PC-9 (cell line): Measurements from ENCODE around the gene CAT. TPM values are rescaled to one million over a fixed set of nuclear protein-coding genes. Genes with fewer than 3 reads are reported as not detected.

Source experiments
- BruUV-seq: library from RNA; stranded (reverse); fragments of 400-500 nt; replicated peaks from 2 replicates; lab custom pipeline; 2021; lab: Mats Ljungman, UMichigan
- CTCF ChIA-PET: fragments of 300-600 bp; sonication (Branson Sonifier 250); formaldehyde crosslinking; loops from one replicate; lab custom pipeline; 2022; ENCODE audit warnings: antibody characterized with exemption; lab: Charles Lee
- POLR2A ChIA-PET: fragments of 300-600 bp; sonication (Branson Sonifier 250); formaldehyde crosslinking; loops from one replicate; lab custom pipeline; 2022; ENCODE audit warnings: antibody characterized with exemption; ENCODE audit not compliant: unreplicated experiment; lab: Charles Lee
- DNase-seq, 2 experiments: peaks; one replicate each; pipeline versions ENCODE4 v3.0.0 to v3.0.0-alpha.2; 2015 to 2022; ENCODE audit warnings: mixed read lengths in 1 of 2
- H2AFZ ChIP-seq: fragments of 200-600 bp; sonication (generic); 2 replicates; pipeline ENCODE4 v1.8.1; 2017; ENCODE audit warnings: antibody characterized with exemption
- H3F3A ChIP-seq: fragments of 200-600 bp; sonication (generic); 2 replicates; pipeline ENCODE4 v1.8.1; 2017; ENCODE audit warnings: antibody characterized with exemption, mild to moderate bottlenecking, low read depth; ENCODE audit not compliant: insufficient read depth
- H3K27ac ChIP-seq: fragments of 200-600 bp; sonication (generic); 2 replicates; pipeline ENCODE4 v1.6.1; 2016; ENCODE audit warnings: mixed run types
- H3K27me3 ChIP-seq: fragments of 200-600 bp; sonication (generic); 2 replicates; pipeline ENCODE4 v1.6.1; 2016; ENCODE audit warnings: low read depth, mixed run types; ENCODE audit not compliant: insufficient read depth
- H3K36me3 ChIP-seq: fragments of 200-600 bp; sonication (generic); 2 replicates; pipeline ENCODE4 v1.6.1; 2016; ENCODE audit warnings: low read depth, mixed run types
- H3K4me1 ChIP-seq: fragments of 200-600 bp; sonication (generic); replicated peaks from 2 replicates; pipeline ENCODE4 v1.6.1; 2016; ENCODE audit warnings: mixed run types; ENCODE audit not compliant: insufficient read depth
- H3K4me2 ChIP-seq: fragments of 200-600 bp; sonication (generic); 2 replicates; pipeline ENCODE4 v1.6.1; 2017; ENCODE audit warnings: mixed run types
- H3K4me3 ChIP-seq: fragments of 200-600 bp; sonication (generic); 2 replicates; pipeline ENCODE4 v1.6.1; 2016; ENCODE audit warnings: mixed run types
- H3K79me2 ChIP-seq: fragments of 200-600 bp; sonication (generic); 2 replicates; pipeline ENCODE4 v1.6.1; 2017; ENCODE audit warnings: low read depth, mixed run types
- H3K9me2 ChIP-seq: fragments of 200-600 bp; sonication (generic); 2 replicates; pipeline ENCODE4 v1.8.1; 2017; ENCODE audit warnings: mild to moderate bottlenecking; ENCODE audit not compliant: insufficient read depth
- H3K9me3 ChIP-seq: fragments of 200-600 bp; sonication (generic); 2 replicates; pipeline ENCODE4 v1.8.1; 2016; ENCODE audit warnings: low read depth; ENCODE audit not compliant: insufficient read depth
- H4K20me1 ChIP-seq: fragments of 200-600 bp; sonication (generic); 2 replicates; pipeline ENCODE4 v1.8.1; 2017; ENCODE audit not compliant: insufficient read depth
- CTCF ChIP-seq: fragments of 200-600 bp; sonication (generic); conservative IDR thresholded peaks from 2 replicates; pipeline ENCODE4 v1.6.1; 2017; ENCODE audit warnings: mixed run types, antibody characterized with exemption, mild to moderate bottlenecking, moderate library complexity
- EZH2 ChIP-seq: fragments of 200-600 bp; sonication (generic); IDR thresholded peaks from 2 replicates; pipeline ENCODE4 v1.8.0; 2017; ENCODE audit warnings: antibody characterized with exemption, low read depth
- intact Hi-C: fragments of 100-400 bp; cut with micrococcal nuclease; formaldehyde crosslinking; loops from one replicate; pipeline ENCODE4 v1.10.0; 2022; ENCODE audit not compliant: unreplicated experiment
- total RNA-seq: library from RNA; stranded (reverse); gene quantifications from 2 replicates; pipeline ENCODE4 v1.2.3, GENCODE V29; 2021

Gene CAT
- total RNA-seq, 1 experiment from 2014 or later: 63.4 TPM

- intact Hi-C loops: no loop called here
Observed at GRCh38 chr11:34476849-34477248, 38.1 kb downstream of the CAT start.

DNA sequence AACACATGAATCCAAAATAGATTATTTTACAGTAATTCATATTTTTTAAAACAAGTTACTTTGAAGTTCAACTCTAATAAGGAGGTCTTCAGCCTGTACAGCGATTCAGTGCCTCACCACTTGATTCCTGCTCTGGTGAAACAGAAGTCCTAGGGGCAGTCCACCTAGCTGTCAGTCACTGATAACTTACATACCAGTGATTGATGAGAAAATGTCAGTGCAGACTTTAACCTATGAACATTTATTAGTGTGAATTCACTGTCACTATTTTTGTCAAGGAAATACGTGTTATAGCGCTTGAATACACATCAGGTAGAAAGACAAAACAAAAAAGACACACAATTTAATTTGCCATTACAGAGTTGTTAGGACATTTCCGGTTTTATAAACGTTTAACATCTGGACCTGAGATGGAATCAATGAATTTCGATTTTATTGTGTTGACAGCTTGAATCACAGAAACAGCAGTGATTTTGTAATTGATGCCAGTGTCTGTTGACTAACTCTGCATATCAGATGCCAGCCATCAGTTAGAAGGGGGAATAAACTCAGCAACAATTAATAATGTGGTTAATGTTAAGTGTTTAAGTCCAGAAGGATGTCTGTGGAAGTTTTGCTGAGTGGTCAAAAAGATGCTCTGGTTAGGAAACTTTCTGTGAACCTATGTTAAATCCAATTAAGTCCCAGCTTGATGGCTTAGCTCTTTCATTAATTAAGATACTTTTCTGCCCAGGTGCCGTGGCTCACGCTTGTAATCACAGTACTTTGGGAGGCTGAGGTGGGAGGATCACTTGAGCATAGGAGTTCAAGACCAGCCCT is 40.3 kb downstream of the CAT start:
- intact Hi-C loops: no loop called here
- H3K4me2 ChIP-seq: no peak overlapping the region
- H3K79me2 ChIP-seq: no peaks in the 10 kb centered on the region
- H4K20me1 ChIP-seq: no peaks in the 10 kb centered on the region
- no peaks in the 10 kb centered on the region for H3K9me3 ChIP-seq
- no peaks in the 10 kb centered on the region for H3K9me2 ChIP-seq
- H3K4me3 ChIP-seq: no peak overlapping the region
- no peak overlapping the region for H3K27ac ChIP-seq
- CTCF ChIA-PET: interaction anchor here (0.6 to 0.7 kb wide), 2 partner anchors 368 to 666 kb away, joined by 3 to 9 read pairs; no protein-coding TSS in a partner anchor
- no peaks in the 10 kb centered on the region for H3K36me3 ChIP-seq
- BruUV-seq: no TSS peak
- peaks cover 6% of the 10 kb centered on the region; the same call in 1 of the 2 replicates for H3K4me1 ChIP-seq
- no peaks in the 10 kb centered on the region for H3K27me3 ChIP-seq
- POLR2A ChIA-PET: no interaction called here
- DNase-seq: no peak
- 0 out of 2 replicates have a peak, but pooled peaks cover under 1% of the 10 kb centered on the region for H3F3A ChIP-seq
- H2AFZ ChIP-seq: no peak overlapping the region
- no peak for TF ChIP-seq EZH2
- TF ChIP-seq CTCF: no peak

More at GRCh38 chr11:34476849-34477248, 38.1 kb downstream of the CAT start:
- peaks cover 6% of the 10 kb centered on the region; the same call in 1 of the 2 replicates for H3K4me1 ChIP-seq
- no peaks in the 10 kb centered on the region for H3K9me3 ChIP-seq
- CTCF ChIA-PET: no interaction called here
- no peaks in the 10 kb centered on the region for H3K9me2 ChIP-seq
- DNase-seq: peak in 1 of 2 experiments; percentile 56
- TF ChIP-seq EZH2 (no peak), CTCF (no peak)
- H2AFZ ChIP-seq: no peak overlapping the region
- BruUV-seq: no TSS peak
- no peaks in the 10 kb centered on the region for H3K79me2 ChIP-seq
- H3K36me3 ChIP-seq: peaks cover 6% of the 10 kb centered on the region; the same call in 1 of the 2 replicates
- no peaks in the 10 kb centered on the region for H3K27me3 ChIP-seq
- no peak overlapping the region for H3K27ac ChIP-seq
- POLR2A ChIA-PET: no interaction called here
- no peak overlapping the region for H3K4me3 ChIP-seq
- H4K20me1 ChIP-seq: no peaks in the 10 kb centered on the region
- 0 out of 2 replicates have a peak, but pooled peaks cover 9% of the 10 kb centered on the region for H3F3A ChIP-seq
- H3K4me2 ChIP-seq: no peak overlapping the region

DNA sequence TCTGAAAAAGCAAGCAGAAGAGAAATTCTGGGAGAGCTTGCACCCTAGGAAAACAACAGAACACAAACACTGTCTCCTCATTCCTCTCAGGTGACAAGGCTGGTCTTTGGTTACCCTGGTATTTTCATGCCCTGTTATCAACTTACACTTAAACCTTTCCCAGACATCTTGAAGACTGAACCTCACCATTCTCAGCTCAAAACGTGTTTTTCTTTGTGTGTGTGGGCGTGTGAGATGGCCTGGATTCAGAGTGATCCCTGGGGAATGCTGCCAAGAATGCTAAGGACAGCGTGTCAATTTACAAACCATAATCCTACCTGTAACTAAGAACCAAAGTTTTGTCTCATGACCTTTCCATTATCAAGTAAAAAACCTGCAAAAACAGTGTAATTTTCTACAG is 41.6 kb downstream of the CAT start:
- ChIA-PET CTCF (interaction anchor here (0.6 kb wide), 1 partner anchor 246 kb away, joined by 3 read pairs; no protein-coding TSS in a partner anchor), POLR2A (interaction anchor here (0.6 kb wide), 2 partner anchors 811 to 891 kb away, joined by 3 to 9 read pairs; no protein-coding TSS in a partner anchor)
- Histone ChIP-seq H3K27ac (no peak overlapping the region), H3K36me3 (no peaks in the 10 kb centered on the region), H3K4me1 (peaks cover 6% of the 10 kb centered on the region; the same call in 1 of the 2 replicates), H4K20me1 (no peaks in the 10 kb centered on the region), H3K4me2 (no peak overlapping the region), H3K9me2 (no peaks in the 10 kb centered on the region), H2AFZ (no peak overlapping the region), H3K9me3 (no peaks in the 10 kb centered on the region), H3K4me3 (no peak overlapping the region), H3F3A (no peaks in the 10 kb centered on the region), H3K27me3 (no peaks in the 10 kb centered on the region), H3K79me2 (no peaks in the 10 kb centered on the region)
- intact Hi-C loops: no loop called here
- BruUV-seq: no TSS peak
- no peak for TF ChIP-seq CTCF
- no peak for TF ChIP-seq EZH2
- peak in 1 of 2 experiments; percentile 60 for DNase-seq
